ENCODE results near the gene HSPA1B. TPM values are rescaled to one million over a fixed set of nuclear protein-coding genes. Genes with fewer than 3 reads are reported as not detected.
"Not testable (repeated sequence)": the region's sequence is repeated elsewhere in the genome, so short reads cannot be mapped to it uniquely, and the experiment has no call there.

The HSPA1B gene
- 655 TPM in 2 replicates for total RNA-seq (2014; rRNA removed; shearing (Covaris generic))

GRCh38 chr6:31827286-31828079 lies at the start of gene HSPA1B:
TSS of gene HSPA1B (plus strand) at chr6:31827738. CDS start at chr6:31827951, 213 bp downstream.
- peak; percentile 99 for DNase-seq (ENCODE audit: low spot score)

GRCh38 chr6:31778193-31778592 lies 49.3 kb upstream of the HSPA1B start:
- DNase-seq (ENCODE audit: low spot score), result no peak

GRCh38 chr6:31778999-31779885 lies 48.3 kb upstream of the HSPA1B start:
- no peak for DNase-seq (ENCODE audit: low spot score)

GRCh38 chr6:31779908-31780307 lies 47.6 kb upstream of the HSPA1B start:
- no peak for DNase-seq (ENCODE audit: low spot score)

- no peak for DNase-seq (ENCODE audit: low spot score)
These were observed 46.9 kb upstream of the HSPA1B start for GRCh38 chr6:31780507-31781243.

- DNase-seq (ENCODE audit: low spot score), result no peak
These were observed 46.1 kb upstream of the HSPA1B start for GRCh38 chr6:31781244-31782125.

- DNase-seq (ENCODE audit: low spot score), result no peak
These were observed 45.2 kb upstream of the HSPA1B start for GRCh38 chr6:31782126-31782855.

GRCh38 chr6:31784098-31784925 lies 43.2 kb upstream of the HSPA1B start:
- DNase-seq (ENCODE audit: low spot score), result no peak

- no peak for DNase-seq (ENCODE audit: low spot score)
These were observed 42.1 kb upstream of the HSPA1B start for GRCh38 chr6:31785475-31785874.

- DNase-seq (ENCODE audit: low spot score), result peak; percentile 67
These were observed 36.0 kb upstream of the HSPA1B start for GRCh38 chr6:31791324-31792089.

GRCh38 chr6:31792090-31792374 lies 35.5 kb upstream of the HSPA1B start:
- no peak for DNase-seq (ENCODE audit: low spot score)

GRCh38 chr6:31792761-31793171 lies 34.8 kb upstream of the HSPA1B start:
- peak; percentile 89 for DNase-seq (ENCODE audit: low spot score)

- DNase-seq (ENCODE audit: low spot score), result not testable (repeated sequence)
These were observed 33.7 kb upstream of the HSPA1B start for GRCh38 chr6:31793927-31794245.

GRCh38 chr6:31794294-31794865 lies 33.2 kb upstream of the HSPA1B start:
- peak; percentile 59 for DNase-seq (ENCODE audit: low spot score)

- DNase-seq (ENCODE audit: low spot score), result peak; percentile 70
These were observed 32.5 kb upstream of the HSPA1B start for GRCh38 chr6:31794866-31795615.

- peak; percentile 92 for DNase-seq (ENCODE audit: low spot score)
These were observed 31.8 kb upstream of the HSPA1B start, which contains the start of gene VARS1 for GRCh38 chr6:31795616-31796298. TSS of gene VARS1 (minus strand) at chr6:31795752. CDS start at chr6:31795217, 535 bp downstream.

GRCh38 chr6:31796993-31797385 lies 30.5 kb upstream of the HSPA1B start:
- DNase-seq (ENCODE audit: low spot score), result no peak

Data from HT-29 (cell line).